ENCODE measurements around the gene EFCAB8. TPM values are rescaled to one million over a fixed set of nuclear protein-coding genes. Genes with fewer than 3 reads are reported as not detected.

Gene EFCAB8
- total and polyA plus RNA-seq, 4 donors: 0.25 TPM; not detected in 3

GRCh38 chr20:32888636-32889035 lies 29.9 kb downstream of the EFCAB8 start:
- 98% methylated on average over 5 of the region's 5 CpGs for WGBS
- TF ChIP-seq HNF4A (conservative IDR thresholded peaks at IDR 0.05) (no peak), ZBTB33 (IDR thresholded peaks at IDR 0.05) (no peak), FOXA1 (IDR thresholded peaks at IDR 0.05) (no peak), ATF3 (IDR thresholded peaks at IDR 0.05) (no peak), TAF1 (conservative IDR thresholded peaks at IDR 0.05) (no peak), YY1 (IDR thresholded peaks at IDR 0.05) (no peak), SP1 (IDR thresholded peaks at IDR 0.05) (no peak), EGR1 (IDR thresholded peaks at IDR 0.05; ENCODE audit: low read depth in 2 of 2) (no peak), FOXA2 (IDR thresholded peaks at IDR 0.05) (no peak), REST (IDR thresholded peaks at IDR 0.05) (no peak)
- TF ChIP-seq, protein P1, sequence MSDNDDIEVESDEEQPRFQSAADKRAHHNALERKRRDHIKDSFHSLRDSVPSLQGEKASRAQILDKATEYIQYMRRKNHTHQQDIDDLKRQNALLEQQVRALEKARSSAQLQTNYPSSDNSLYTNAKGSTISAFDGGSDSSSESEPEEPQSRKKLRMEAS (IDR thresholded peaks at IDR 0.05): no peak
- H3K36me3 ChIP-seq (ENCODE audit: control insufficient read depth in 4 of 4, insufficient read depth in 3 of 4, low read depth in 1 of 4, low read length in 3 of 4): no peaks in the 10 kb centered on the region
- no peak for DNase-seq (ENCODE audit: low spot score)
- H3K4me3 ChIP-seq (ENCODE audit: low read depth in 1 of 3, low read length in 3 of 3): no peak overlapping the region
- H3K4me1 ChIP-seq (ENCODE audit: control insufficient read depth in 4 of 4, insufficient read depth in 4 of 4, low read length in 3 of 4): no peaks in the 10 kb centered on the region
- no peaks in the 10 kb centered on the region for H3K27me3 ChIP-seq (ENCODE audit: control insufficient read depth in 4 of 4, insufficient read depth in 4 of 4, low read length in 3 of 4)
- H3K9ac ChIP-seq (ENCODE audit: low read depth in 1 of 2, low read length in 2 of 2): no peak overlapping the region
- H3K9me3 ChIP-seq (ENCODE audit: control insufficient read depth in 4 of 4, low read length in 3 of 4): no peaks in the 10 kb centered on the region
- H3K27ac ChIP-seq (ENCODE audit: low read depth in 1 of 2, low read length in 2 of 2): no peak overlapping the region

- Histone ChIP-seq H3K27ac (ENCODE audit: low read depth in 1 of 2, low read length in 2 of 2) (no peak overlapping the region), H3K4me1 (ENCODE audit: control insufficient read depth in 4 of 4, insufficient read depth in 4 of 4, low read length in 3 of 4) (no peaks in the 10 kb centered on the region), H3K4me3 (ENCODE audit: low read depth in 1 of 3, low read length in 3 of 3) (no peak overlapping the region), H3K9ac (ENCODE audit: low read depth in 1 of 2, low read length in 2 of 2) (no peak overlapping the region), H3K27me3 (ENCODE audit: control insufficient read depth in 4 of 4, insufficient read depth in 4 of 4, low read length in 3 of 4) (no peaks in the 10 kb centered on the region), H3K9me3 (ENCODE audit: control insufficient read depth in 4 of 4, low read length in 3 of 4) (no peaks in the 10 kb centered on the region), H3K36me3 (ENCODE audit: control insufficient read depth in 4 of 4, insufficient read depth in 3 of 4, low read depth in 1 of 4, low read length in 3 of 4) (no peaks in the 10 kb centered on the region)
- DNase-seq (ENCODE audit: low spot score): no peak
- WGBS: 84% methylated on average over 5 of the region's 5 CpGs
- TF ChIP-seq FOXA2 (IDR thresholded peaks at IDR 0.05): no peak
- no peak for TF ChIP-seq RAD21 (IDR thresholded peaks at IDR 0.05)
- TF ChIP-seq RXRA (IDR thresholded peaks at IDR 0.05): no peak
- no peak for TF ChIP-seq REST (IDR thresholded peaks at IDR 0.05)
- no peak for TF ChIP-seq FOXA1 (IDR thresholded peaks at IDR 0.05)
- no peak for TF ChIP-seq NR2F2 (IDR thresholded peaks at IDR 0.05)
- no peak for TF ChIP-seq HNF4G (IDR thresholded peaks at IDR 0.05)
- TF ChIP-seq, protein P1 (IDR thresholded peaks at IDR 0.05): no peak
- no peak for TF ChIP-seq CTCF (IDR thresholded peaks at IDR 0.05; ENCODE audit: low read depth, low read length, missing input control)
- no peak for TF ChIP-seq JUND (IDR thresholded peaks at IDR 0.05)
- TF ChIP-seq SP1 (IDR thresholded peaks at IDR 0.05): no peak
- TF ChIP-seq EGR1 (IDR thresholded peaks at IDR 0.05; ENCODE audit: low read depth in 2 of 2): no peak
- TF ChIP-seq HNF4A (conservative IDR thresholded peaks at IDR 0.05): no peak
- TF ChIP-seq ZBTB33 (IDR thresholded peaks at IDR 0.05): no peak
- TF ChIP-seq TAF1 (conservative IDR thresholded peaks at IDR 0.05): no peak
- TF ChIP-seq YY1 (IDR thresholded peaks at IDR 0.05): no peak
Observed at GRCh38 chr20:32889281-32889680, 30.6 kb downstream of the EFCAB8 start.

All from liver (tissue), 9 donors.